Kidney (tissue), 14 donors: ENCODE measurements around the gene OR10C1. TPM values are rescaled to one million over a fixed set of nuclear protein-coding genes. Genes with fewer than 3 reads are reported as not detected.

Source experiments
- DNase-seq, 5 donors: peaks; one replicate each; pipeline ENCODE4 v3.0.0-alpha.2; 2013 to 2020
- FAIRE-seq: peaks from 2 replicates; lab custom pipeline; 2012; peaks lifted over from hg19 to GRCh38; lab: Jason Lieb, UNC
- H3K27ac ChIP-seq, 2 donors: one replicate each; pipeline ENCODE4 v1.7.0; 2013; ENCODE audit warnings: low read depth in 2 of 2, low read length in 2 of 2, inconsistent platforms in 1 of 2
- H3K27me3 ChIP-seq: one replicate; pipeline ENCODE4 v1.7.1; 2013; ENCODE audit warnings: low read length, inconsistent platforms; ENCODE audit not compliant: control insufficient read depth, insufficient read depth
- H3K36me3 ChIP-seq, 3 donors: one replicate each; pipeline versions ENCODE4 v1.7.0 to v1.7.1; 2013; ENCODE audit warnings: low read length in 3 of 3, control low read depth in 1 of 3, inconsistent platforms in 1 of 3; ENCODE audit not compliant: insufficient read depth in 3 of 3, control insufficient read depth in 2 of 3
- H3K4me1 ChIP-seq, 3 donors: one replicate each; pipeline versions ENCODE4 v1.7.0 to v1.7.1; 2013; ENCODE audit warnings: low read length in 3 of 3, inconsistent platforms in 1 of 3, low read depth in 1 of 3; ENCODE audit not compliant: control insufficient read depth in 2 of 3, insufficient read depth in 2 of 3
- H3K4me3 ChIP-seq, 3 donors: one replicate each; pipeline versions ENCODE4 v1.7.0 to v1.8.1; 2013; ENCODE audit warnings: low read length in 3 of 3, control low read depth in 1 of 3, inconsistent platforms in 1 of 3
- H3K9ac ChIP-seq, 3 donors: one replicate each; pipeline versions ENCODE4 v1.7.0 to v1.7.1; 2013; ENCODE audit warnings: low read length in 3 of 3, control low read depth in 1 of 3, inconsistent platforms in 1 of 3
- H3K9me3 ChIP-seq, 3 donors: one replicate each; pipeline versions ENCODE4 v1.7.0 to v1.7.1; 2013; ENCODE audit warnings: low read length in 3 of 3, control low read depth in 1 of 3, inconsistent platforms in 1 of 3; ENCODE audit not compliant: control insufficient read depth in 2 of 3, insufficient read depth in 1 of 3
- intact Hi-C: fragments of 100-400 bp; cut with DNase I; formaldehyde crosslinking; loops from one replicate; pipeline ENCODE4 v1.11.1; 2022
- polyA plus RNA-seq: library from polyadenylated mRNA; stranded (reverse); fragments of 350-450 nt; fragmentation: Illumina TruSeq; extraction: RNeasy Lipid Tissue Mini Kit (QIAGEN cat#74804); gene quantifications from one replicate; pipeline ENCODE4 v1.2.3, GENCODE V29; 2014; ENCODE audit warnings: low read depth, low replicate concordance; ENCODE audit not compliant: insufficient read depth
- total RNA-seq: library from RNA; stranded (reverse); fragmentation: NEBNext Ultra II Directional; extraction: Animal tissue kit (Norgen Biotek cat#: 25700); gene quantifications from one replicate; pipeline ENCODE4 v1.2.1, GENCODE V29; 2021
- TF ChIP-seq, protein P1 (sequence below): IDR thresholded peaks from 3 replicates; pipeline ENCODE4 v1.5.1; 2012; ENCODE audit warnings: mild to moderate bottlenecking, moderate library complexity, borderline replicate concordance; ENCODE audit not compliant: insufficient read depth; ENCODE audit errors: extremely low read depth
- donor health status: control.
- donor health status: control.
- donor health status: control.
- donor health status: control.
- donor health status: control.
- donor health status: DM: yes; HTN: yes; CAD: no.
- donor health status: Normal renal cell carcinoma (clear cell type).

Gene OR10C1
- total and polyA plus RNA-seq, 2 donors from 2014 or later = not detected

DNA sequence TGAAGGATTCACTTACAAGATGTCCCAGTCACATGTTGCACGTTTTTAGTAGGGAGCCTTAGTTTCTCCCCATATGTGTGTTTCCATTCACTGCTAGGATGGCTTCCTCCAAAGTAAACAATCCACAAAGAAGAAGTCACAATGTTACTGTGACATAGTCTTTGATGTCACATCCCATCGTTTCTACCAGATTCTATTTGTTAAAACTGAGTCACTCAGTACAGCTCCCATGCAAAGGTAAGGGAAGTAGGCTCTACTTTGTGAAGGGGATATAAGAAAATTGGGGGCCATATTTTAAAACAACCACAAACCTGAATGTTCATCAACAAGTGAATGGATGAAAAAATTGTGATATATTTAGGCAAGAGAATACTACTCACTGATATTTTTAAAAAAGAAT is 17.9 kb downstream of the OR10C1 start, which contains the start of the genes OR11A1 and OR2H1:
OR11A1 (minus strand) TSS at position 101 of the 400 bp plus-strand sequence. CDS start 29,430 bp downstream, outside the sequence.
OR2H1 (plus strand) TSS at position 185 of the 400 bp plus-strand sequence. CDS start 4,615 bp downstream, outside the sequence.
- no peaks in the 10 kb centered on the region for H3K9me3 ChIP-seq
- H3K27me3 ChIP-seq = no peaks in the 10 kb centered on the region
- DNase-seq (no peak), FAIRE-seq (no peak)
- TF ChIP-seq, protein P1, sequence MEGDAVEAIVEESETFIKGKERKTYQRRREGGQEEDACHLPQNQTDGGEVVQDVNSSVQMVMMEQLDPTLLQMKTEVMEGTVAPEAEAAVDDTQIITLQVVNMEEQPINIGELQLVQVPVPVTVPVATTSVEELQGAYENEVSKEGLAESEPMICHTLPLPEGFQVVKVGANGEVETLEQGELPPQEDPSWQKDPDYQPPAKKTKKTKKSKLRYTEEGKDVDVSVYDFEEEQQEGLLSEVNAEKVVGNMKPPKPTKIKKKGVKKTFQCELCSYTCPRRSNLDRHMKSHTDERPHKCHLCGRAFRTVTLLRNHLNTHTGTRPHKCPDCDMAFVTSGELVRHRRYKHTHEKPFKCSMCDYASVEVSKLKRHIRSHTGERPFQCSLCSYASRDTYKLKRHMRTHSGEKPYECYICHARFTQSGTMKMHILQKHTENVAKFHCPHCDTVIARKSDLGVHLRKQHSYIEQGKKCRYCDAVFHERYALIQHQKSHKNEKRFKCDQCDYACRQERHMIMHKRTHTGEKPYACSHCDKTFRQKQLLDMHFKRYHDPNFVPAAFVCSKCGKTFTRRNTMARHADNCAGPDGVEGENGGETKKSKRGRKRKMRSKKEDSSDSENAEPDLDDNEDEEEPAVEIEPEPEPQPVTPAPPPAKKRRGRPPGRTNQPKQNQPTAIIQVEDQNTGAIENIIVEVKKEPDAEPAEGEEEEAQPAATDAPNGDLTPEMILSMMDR = no peak
- no peaks in the 10 kb centered on the region for H3K4me1 ChIP-seq
- no peak within 1 kb of the TSS for H3K27ac ChIP-seq
- H3K9ac ChIP-seq = no peak within 1 kb of the TSS
- intact Hi-C loops = no loop called here
- H3K4me3 ChIP-seq = no peak within 1 kb of the TSS
- H3K36me3 ChIP-seq = no peaks in the 10 kb centered on the region

GRCh38 chr6:29461021-29461814 is 22.1 kb downstream of the OR10C1 start:
- no peaks in the 10 kb centered on the region for H3K27me3 ChIP-seq
- H3K9me3 ChIP-seq = no peaks in the 10 kb centered on the region
- H3K4me3 ChIP-seq = no peak overlapping the region
- no peaks in the 10 kb centered on the region for H3K4me1 ChIP-seq
- intact Hi-C loops = no loop called here
- H3K36me3 ChIP-seq = no peaks in the 10 kb centered on the region
- DNase-seq (no peak), FAIRE-seq (no peak)
- TF ChIP-seq, protein P1 = no peak
- no peak overlapping the region for H3K27ac ChIP-seq
- no peak overlapping the region for H3K9ac ChIP-seq

DNA sequence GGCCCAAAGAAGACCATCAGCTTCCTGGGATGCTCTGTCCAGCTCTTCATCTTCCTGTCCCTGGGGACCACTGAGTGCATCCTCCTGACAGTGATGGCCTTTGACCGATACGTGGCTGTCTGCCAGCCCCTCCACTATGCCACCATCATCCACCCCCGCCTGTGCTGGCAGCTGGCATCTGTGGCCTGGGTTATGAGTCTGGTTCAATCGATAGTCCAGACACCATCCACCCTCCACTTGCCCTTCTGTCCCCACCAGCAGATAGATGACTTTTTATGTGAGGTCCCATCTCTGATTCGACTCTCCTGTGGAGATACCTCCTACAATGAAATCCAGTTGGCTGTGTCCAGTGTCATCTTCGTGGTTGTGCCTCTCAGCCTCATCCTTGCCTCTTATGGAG is 22.9 kb downstream of the OR10C1 start:
- Histone ChIP-seq H3K36me3 (no peaks in the 10 kb centered on the region), H3K9me3 (no peaks in the 10 kb centered on the region), H3K9ac (no peak overlapping the region), H3K4me3 (no peak overlapping the region), H3K27me3 (no peaks in the 10 kb centered on the region), H3K4me1 (no peaks in the 10 kb centered on the region), H3K27ac (no peak overlapping the region)
- DNase-seq = no peak
- TF ChIP-seq, protein P1 = no peak
- intact Hi-C loops = no loop called here
- FAIRE-seq = no peak
